ENCODE results near the gene APOO. TPM values are rescaled to one million over a fixed set of nuclear protein-coding genes. Genes with fewer than 3 reads are reported as not detected.

The APOO gene
- total RNA-seq, 3 donors from 2014 or later (not counting 1 experiment from before 2014, with no cell fraction given) = 8.8 to 13.0 (median 10.0) TPM

- no peak overlapping the region for H3K4me3 ChIP-seq (ENCODE audit: low read length)
- intact Hi-C loops (cut with micrococcal nuclease) = no loop called here
- Mint-ChIP-seq H3K4me3 (peak overlapping the region; percentile 18), H3K27ac (peak overlapping the region; percentile 69 to 84), H3K36me3 (no peaks in the 10 kb centered on the region), H3K9me3 (no peaks in the 10 kb centered on the region), H3K4me1 (peaks cover 7 to 13% of the 10 kb centered on the region in 2 donors), H3K27me3 (ENCODE audit: low read depth in 2 of 2) (no peaks in the 10 kb centered on the region)
- H3K9me3 ChIP-seq (ENCODE audit: control insufficient read depth, insufficient read depth, low read length) = no peaks in the 10 kb centered on the region
- ATAC-seq (peak; percentile 41 to 55 (median 47)), DNase-seq (peak in 1 of 2 donors; percentile 46)
- H3K4me1 ChIP-seq (ENCODE audit: control insufficient read depth, insufficient read depth, low read length) = peaks cover 3% of the 10 kb centered on the region
- peak overlapping the region; percentile 35 for H3K27ac ChIP-seq (ENCODE audit: low read length)
- H3K27me3 ChIP-seq (ENCODE audit: control insufficient read depth, insufficient read depth, low read length) = no peaks in the 10 kb centered on the region
- no CpG with 5 or more reads among the region's 2 CpGs for WGBS (ENCODE audit: insufficient coverage)
- no peaks in the 10 kb centered on the region for H3K36me3 ChIP-seq (ENCODE audit: control insufficient read depth, insufficient read depth, low read length)
- TF ChIP-seq, protein P1, sequence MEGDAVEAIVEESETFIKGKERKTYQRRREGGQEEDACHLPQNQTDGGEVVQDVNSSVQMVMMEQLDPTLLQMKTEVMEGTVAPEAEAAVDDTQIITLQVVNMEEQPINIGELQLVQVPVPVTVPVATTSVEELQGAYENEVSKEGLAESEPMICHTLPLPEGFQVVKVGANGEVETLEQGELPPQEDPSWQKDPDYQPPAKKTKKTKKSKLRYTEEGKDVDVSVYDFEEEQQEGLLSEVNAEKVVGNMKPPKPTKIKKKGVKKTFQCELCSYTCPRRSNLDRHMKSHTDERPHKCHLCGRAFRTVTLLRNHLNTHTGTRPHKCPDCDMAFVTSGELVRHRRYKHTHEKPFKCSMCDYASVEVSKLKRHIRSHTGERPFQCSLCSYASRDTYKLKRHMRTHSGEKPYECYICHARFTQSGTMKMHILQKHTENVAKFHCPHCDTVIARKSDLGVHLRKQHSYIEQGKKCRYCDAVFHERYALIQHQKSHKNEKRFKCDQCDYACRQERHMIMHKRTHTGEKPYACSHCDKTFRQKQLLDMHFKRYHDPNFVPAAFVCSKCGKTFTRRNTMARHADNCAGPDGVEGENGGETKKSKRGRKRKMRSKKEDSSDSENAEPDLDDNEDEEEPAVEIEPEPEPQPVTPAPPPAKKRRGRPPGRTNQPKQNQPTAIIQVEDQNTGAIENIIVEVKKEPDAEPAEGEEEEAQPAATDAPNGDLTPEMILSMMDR (IDR thresholded peaks at IDR 0.05) = no peak
Observed at GRCh38 chrX:23930894-23931604, 23.3 kb upstream of the APOO start.

DNA sequence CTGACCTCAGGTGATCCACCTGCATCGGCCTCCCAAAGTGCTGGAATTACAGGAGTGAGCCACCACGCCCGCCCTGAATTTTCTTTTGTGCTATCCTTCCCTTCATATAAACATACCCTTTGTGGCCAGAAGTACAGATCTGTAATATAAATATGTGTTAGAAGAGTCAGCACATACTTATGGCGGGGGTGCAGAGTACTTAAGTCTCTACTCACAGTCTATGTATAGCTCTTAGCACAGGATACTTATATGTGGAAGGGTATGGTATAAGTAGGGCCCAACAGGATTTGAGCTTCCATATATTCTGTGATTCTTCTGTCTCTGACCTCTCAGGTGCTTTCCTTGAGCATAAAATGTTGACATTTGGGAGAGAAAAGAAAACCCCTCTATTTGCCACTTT is 18.3 kb upstream of the APOO start:
- DNase-seq (no peak), ATAC-seq (no peak)
- Mint-ChIP-seq H3K27ac (no peak overlapping the region), H3K4me3 (no peak overlapping the region), H3K4me1 (peaks cover 2% of the 10 kb centered on the region in 2 donors), H3K9me3 (no peaks in the 10 kb centered on the region), H3K36me3 (no peaks in the 10 kb centered on the region), H3K27me3 (ENCODE audit: low read depth in 2 of 2) (no peaks in the 10 kb centered on the region)
- H3K36me3 ChIP-seq (ENCODE audit: control insufficient read depth, insufficient read depth, low read length) = no peaks in the 10 kb centered on the region
- H3K27me3 ChIP-seq (ENCODE audit: control insufficient read depth, insufficient read depth, low read length) = no peaks in the 10 kb centered on the region
- no CpG with 5 or more reads among the region's 4 CpGs for WGBS (ENCODE audit: insufficient coverage)
- H3K4me1 ChIP-seq (ENCODE audit: control insufficient read depth, insufficient read depth, low read length) = no peaks in the 10 kb centered on the region
- H3K27ac ChIP-seq (ENCODE audit: low read length) = no peak overlapping the region
- H3K9me3 ChIP-seq (ENCODE audit: control insufficient read depth, insufficient read depth, low read length) = no peaks in the 10 kb centered on the region
- TF ChIP-seq, protein P1 (IDR thresholded peaks at IDR 0.05) = no peak
- intact Hi-C loops (cut with micrococcal nuclease) = no loop called here
- no peak overlapping the region for H3K4me3 ChIP-seq (ENCODE audit: low read length)

DNA sequence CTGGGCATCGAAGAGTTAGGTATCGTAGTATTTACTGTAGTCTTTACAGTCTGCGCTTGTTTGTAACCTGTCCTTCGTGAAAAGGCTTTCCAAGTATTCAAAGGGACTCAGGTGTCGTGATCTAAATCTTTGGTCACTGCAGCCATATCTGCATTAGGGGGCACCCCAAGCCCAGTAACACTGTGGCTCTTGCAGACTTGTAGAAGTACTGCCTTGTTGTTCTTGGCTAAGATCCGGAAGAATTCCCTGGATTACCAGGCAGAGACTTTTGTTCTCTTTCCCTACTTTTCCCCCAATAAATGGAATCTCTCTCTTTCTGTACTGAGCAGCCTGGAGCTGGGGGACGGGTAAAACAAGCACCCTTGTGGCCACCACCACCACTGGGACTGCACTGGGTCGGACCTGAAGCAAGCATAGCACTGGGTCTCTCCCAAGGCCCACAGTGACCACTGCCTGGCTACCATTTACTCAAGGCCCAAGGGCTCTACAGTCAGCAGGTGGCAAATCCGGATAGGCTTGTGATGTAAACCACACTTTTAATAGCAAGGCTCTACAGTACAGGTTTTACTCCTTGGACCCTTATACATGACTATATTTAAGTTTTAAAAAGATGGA is 12.1 kb upstream of the APOO start:
- Histone ChIP-seq H3K27ac (ENCODE audit: low read length) (no peak overlapping the region), H3K9me3 (ENCODE audit: control insufficient read depth, insufficient read depth, low read length) (no peaks in the 10 kb centered on the region), H3K36me3 (ENCODE audit: control insufficient read depth, insufficient read depth, low read length) (no peaks in the 10 kb centered on the region), H3K27me3 (ENCODE audit: control insufficient read depth, insufficient read depth, low read length) (no peaks in the 10 kb centered on the region), H3K4me1 (ENCODE audit: control insufficient read depth, insufficient read depth, low read length) (no peaks in the 10 kb centered on the region), H3K4me3 (ENCODE audit: low read length) (no peak overlapping the region)
- no peaks in the 10 kb centered on the region for H3K9me3 Mint-ChIP-seq
- no peaks in the 10 kb centered on the region for H3K36me3 Mint-ChIP-seq
- DNase-seq (no peak), ATAC-seq (no peak)
- H3K27me3 Mint-ChIP-seq (ENCODE audit: low read depth in 2 of 2) = peaks cover 0 to 11% of the 10 kb centered on the region in 2 donors
- 88% methylated on average over 8 of the region's 9 CpGs for WGBS (ENCODE audit: insufficient coverage)
- H3K4me1 Mint-ChIP-seq = peaks cover 0 to 5% of the 10 kb centered on the region in 2 donors
- TF ChIP-seq, protein P1 (IDR thresholded peaks at IDR 0.05) = no peak
- intact Hi-C loops (cut with micrococcal nuclease) = no loop called here
- no peak overlapping the region for H3K27ac Mint-ChIP-seq
- H3K4me3 Mint-ChIP-seq = no peak overlapping the region
